Stimulated activated CD4-positive, alpha-beta T cell treated with anti-CD3 and anti-CD28 coated beads, Interleukin-4, amount 100 ng/mL, for 48 hours (primary cell): ENCODE results near the gene RPL29.
"Not testable (repeated sequence)": the region's sequence is repeated elsewhere in the genome, so short reads cannot be mapped to it uniquely, and the experiment has no call there.

Experiments
- DNase-seq, 2 donors: peaks; one replicate each; pipeline ENCODE4 v3.0.0-alpha.2; 2020; ENCODE audit warnings: low read depth in 2 of 2

Gene RPL29

GRCh38 chr3:51995346-51996163 is at the start of gene RPL29:
TSS of gene RPL29 (minus strand) at chr3:51995895. CDS start at chr3:51995461, 434 bp downstream.
- peak; percentile 84 to 87 for DNase-seq

GRCh38 chr3:52044869-52045619 is 49.3 kb upstream of the RPL29 start:
- no peak for DNase-seq

- no peak for DNase-seq
Observed at GRCh38 chr3:52043750-52044149, 48.1 kb upstream of the RPL29 start.

DNA sequence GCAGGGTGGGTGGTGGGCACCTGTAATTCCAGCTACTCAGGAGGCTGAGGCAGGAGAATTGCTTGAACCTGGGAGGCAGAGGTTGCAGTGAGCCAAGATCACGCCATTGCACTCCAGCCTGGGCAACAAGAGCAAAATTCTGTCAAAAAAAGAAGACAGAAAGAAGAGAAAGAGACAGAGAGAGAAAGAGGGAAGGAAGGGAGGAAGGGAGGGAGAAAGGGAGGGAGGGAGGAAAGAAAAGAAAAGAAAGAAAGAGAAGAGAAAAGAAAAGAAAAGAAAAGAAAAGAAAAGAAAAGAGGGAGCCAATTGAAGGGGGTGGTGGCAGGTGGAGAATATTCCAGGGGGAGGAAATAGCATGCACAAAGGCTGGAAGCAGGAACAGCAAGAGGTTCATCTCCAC is 47.3 kb upstream of the RPL29 start:
- DNase-seq, result not testable (repeated sequence)

DNA sequence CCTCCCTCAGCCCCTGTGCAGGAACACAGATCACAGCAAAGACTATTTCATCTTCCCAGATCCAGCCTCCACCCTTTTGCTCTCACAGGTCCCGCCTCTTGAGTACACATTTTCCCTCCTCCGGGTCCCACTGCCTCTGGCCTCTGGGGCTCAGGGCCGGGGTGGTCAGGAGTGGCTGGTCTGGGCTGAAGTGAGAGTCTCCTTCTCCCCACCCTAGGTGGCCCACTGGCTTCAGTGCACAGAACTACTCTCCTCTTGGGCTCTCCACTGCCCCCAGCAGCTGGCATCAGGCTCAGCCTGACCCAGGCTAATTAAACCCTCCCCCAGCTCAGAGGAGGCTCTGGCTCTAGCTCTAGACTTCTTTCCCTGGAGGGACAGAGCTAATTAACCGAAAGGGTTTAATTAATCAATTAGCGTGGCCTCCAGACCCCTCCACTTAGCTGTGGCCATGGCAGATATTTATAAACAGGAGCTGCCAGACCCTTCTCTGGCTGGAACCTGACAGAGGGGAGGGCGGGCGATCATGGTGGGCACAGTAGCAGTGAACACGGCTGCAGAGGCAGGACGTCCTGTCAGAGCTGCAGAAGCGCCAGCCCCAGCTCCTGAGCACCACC is 45.5 kb upstream of the RPL29 start:
- DNase-seq, result no peak

- DNase-seq, result no peak
Observed at GRCh38 chr3:52040600-52040999, 44.9 kb upstream of the RPL29 start.

- no peak for DNase-seq
Observed at GRCh38 chr3:52039846-52040245, 44.2 kb upstream of the RPL29 start.

DNA sequence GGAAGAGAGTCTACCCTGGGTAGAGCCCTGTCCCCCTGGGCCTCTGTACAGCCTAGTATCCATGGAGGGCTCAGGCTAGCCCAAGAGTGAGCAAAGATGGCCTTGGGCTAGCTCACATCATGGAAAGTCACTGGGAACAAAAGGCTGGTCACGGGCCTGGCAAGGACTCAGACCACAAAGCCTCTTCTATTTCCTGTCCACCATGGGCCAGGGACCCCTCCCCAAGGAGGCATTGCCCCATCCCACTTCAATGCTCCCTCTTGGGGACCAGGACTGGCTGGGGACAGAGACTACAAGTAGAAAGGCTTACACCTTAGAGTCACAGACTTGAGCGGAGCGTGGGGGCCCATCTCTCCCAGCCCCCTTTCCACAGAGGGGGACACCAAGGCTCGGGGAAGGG is 43.7 kb upstream of the RPL29 start:
- no peak for DNase-seq

DNA sequence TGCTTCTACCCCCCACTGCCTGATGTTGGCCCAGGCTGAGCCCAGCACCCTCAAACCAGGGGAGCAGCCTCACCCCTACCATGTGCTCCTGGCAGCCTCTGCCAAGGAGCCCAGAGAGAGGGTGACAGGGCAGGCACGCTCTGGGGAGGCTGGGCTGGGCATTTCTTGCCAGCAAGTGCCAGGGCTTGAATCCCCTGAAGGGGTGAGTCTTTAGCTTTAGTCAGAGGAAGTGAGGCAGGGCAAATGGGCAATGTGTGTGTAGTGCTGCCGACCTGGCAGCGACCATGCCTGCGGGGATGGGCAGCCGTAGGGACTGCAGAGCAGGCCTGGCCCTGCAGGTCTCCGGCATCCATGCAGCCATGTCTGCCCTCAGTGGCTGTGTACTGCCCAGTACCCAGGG is 42.5 kb upstream of the RPL29 start:
- DNase-seq, result no peak

DNA sequence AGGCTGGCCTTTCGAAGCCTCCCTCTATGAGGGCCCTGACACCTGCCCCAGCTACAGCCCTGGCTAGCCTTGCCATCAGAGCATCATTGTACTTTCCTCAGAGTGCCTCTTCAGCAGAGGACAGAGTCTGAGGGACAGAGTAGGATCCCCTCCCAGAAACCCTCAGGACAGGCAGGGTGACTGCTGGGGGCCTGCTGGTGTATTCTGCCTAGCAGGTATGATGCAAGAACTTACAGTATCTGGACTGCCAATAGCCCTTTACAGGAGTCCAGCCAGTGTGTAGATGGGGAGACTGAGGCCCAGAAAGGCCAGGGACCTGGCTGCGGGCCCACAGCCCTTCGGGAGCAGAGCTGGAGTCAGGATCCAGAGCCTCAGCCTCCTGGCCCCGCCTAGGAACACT is 41.6 kb upstream of the RPL29 start:
- no peak for DNase-seq

- no peak for DNase-seq
Observed at GRCh38 chr3:52036829-52037228, 41.1 kb upstream of the RPL29 start.

GRCh38 chr3:52036222-52036694 is 40.6 kb upstream of the RPL29 start:
- DNase-seq, result no peak

GRCh38 chr3:52034651-52035050 is 39.0 kb upstream of the RPL29 start:
- no peak for DNase-seq

- no peak for DNase-seq
Observed at GRCh38 chr3:52034212-52034611, 38.5 kb upstream of the RPL29 start.

DNA sequence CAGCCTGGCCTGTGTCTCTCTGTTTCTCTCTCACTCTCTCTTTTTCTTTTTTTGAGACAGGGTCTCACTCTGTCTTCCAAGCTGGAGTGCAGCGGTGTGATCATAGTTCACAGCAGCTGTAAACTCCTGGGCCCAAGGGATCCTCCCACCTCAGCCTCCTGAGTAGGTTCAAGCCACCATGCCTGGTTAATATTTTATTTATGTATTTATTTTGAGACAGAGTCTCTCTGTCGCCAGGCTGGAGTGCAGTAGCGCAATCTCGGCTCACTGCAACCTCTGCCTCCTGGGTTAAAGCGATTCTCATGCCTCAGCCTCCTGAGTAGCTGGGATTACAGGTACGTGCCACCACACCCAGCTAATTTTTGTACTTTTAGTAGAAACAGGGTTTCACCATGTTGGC is 38.1 kb upstream of the RPL29 start:
- not testable (repeated sequence) for DNase-seq

GRCh38 chr3:52032702-52033408 is 37.2 kb upstream of the RPL29 start:
- no peak for DNase-seq

GRCh38 chr3:52031896-52032295 is 36.2 kb upstream of the RPL29 start:
- DNase-seq, result no peak

DNA sequence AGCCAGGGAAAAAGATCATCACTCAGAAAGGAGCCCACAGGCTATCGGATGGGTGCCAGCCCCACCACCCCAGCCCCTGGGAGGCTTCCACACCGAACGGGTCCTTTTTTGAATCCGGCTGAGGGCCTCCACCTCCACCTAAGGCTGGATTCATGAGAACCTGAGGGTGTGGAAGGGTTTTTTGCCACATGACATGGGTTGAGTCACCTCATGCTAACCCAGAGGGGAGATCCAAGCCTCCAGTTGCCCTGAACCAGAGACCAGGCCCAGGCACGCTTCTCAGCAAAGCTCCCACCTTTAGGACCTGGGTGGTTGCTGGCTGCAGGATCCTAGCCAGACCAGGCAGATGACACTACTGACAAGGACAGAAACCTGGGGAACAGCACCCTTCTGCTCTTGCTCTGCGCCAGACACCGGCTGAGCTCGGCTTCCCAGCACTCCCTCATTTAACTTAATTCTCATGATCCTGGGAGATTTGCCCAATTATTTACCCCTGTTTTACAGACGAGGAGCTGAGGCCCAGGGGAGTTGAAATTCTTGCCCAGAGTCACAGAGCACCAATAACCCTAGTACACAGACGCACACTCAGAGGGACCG is 35.1 kb upstream of the RPL29 start:
- DNase-seq, result no peak

GRCh38 chr3:52029535-52029934 is 33.8 kb upstream of the RPL29 start:
- no peak for DNase-seq

- DNase-seq, result no peak
Observed at GRCh38 chr3:52029053-52029452, 33.4 kb upstream of the RPL29 start.

GRCh38 chr3:52028572-52028971 is 32.9 kb upstream of the RPL29 start:
- DNase-seq, result no peak

DNA sequence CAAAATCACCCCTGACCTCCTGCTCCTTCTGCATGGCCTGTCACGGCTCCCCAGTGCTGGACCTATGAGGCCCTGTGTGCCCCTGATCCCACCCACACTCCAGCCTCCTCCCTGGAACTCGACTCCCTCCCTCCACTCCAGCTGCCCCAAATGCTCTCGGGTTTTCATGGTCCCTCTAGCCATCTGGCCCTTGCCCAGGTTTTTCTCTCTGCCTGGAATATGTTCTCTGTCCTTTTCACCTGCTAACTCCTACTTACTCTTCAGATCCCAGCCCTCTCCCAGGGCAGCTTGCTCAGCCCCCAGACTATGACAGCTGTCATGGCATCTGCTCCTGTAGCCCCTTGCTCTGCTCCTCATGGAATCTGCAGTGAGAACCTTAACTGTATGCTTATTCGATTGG is 30.3 kb upstream of the RPL29 start:
- no peak for DNase-seq
